ENCODE results near the gene RABGEF1.

GRCh38 chr7:66824041-66824440 is 83.5 kb downstream of the RABGEF1 start:
- TF ChIP-seq CTCF (IDR thresholded peaks at IDR 0.05; ENCODE audit: low read depth, low read length), result no peak
- no peak for TF ChIP-seq EZH2phosphoT487 (IDR thresholded peaks at IDR 0.05; ENCODE audit: low read depth)
